ENCODE data around the gene PGAP6. TPM values are rescaled to one million over a fixed set of nuclear protein-coding genes. Genes with fewer than 3 reads are reported as not detected.

PGAP6 gene
- total RNA-seq, 1 experiment from 2014 or later, result 34.2 TPM

- Histone ChIP-seq H3K27me3 (no peaks in the 10 kb centered on the region), H3K4me3 (no peak overlapping the region), H3K36me3 (peaks cover 23% of the 10 kb centered on the region), H3K9me3 (no peaks in the 10 kb centered on the region)
- no peak for DNase-seq
These were observed 7.2 kb downstream of the PGAP6 start for GRCh38 chr16:374616-374926.

GRCh38 chr16:373848-374615, 7.7 kb downstream of the PGAP6 start:
- H3K9me3 ChIP-seq, result no peaks in the 10 kb centered on the region
- peaks cover 28% of the 10 kb centered on the region for H3K36me3 ChIP-seq
- DNase-seq, result no peak
- no peaks in the 10 kb centered on the region for H3K27me3 ChIP-seq
- H3K4me3 ChIP-seq, result no peak overlapping the region

GRCh38 chr16:373020-373598, 8.7 kb downstream of the PGAP6 start:
- Histone ChIP-seq H3K27me3 (no peaks in the 10 kb centered on the region), H3K9me3 (no peaks in the 10 kb centered on the region), H3K4me3 (no peak overlapping the region), H3K36me3 (peaks cover 37% of the 10 kb centered on the region)
- no peak for DNase-seq

GRCh38 chr16:372302-372983, 9.3 kb downstream of the PGAP6 start:
- H3K36me3 ChIP-seq, result peaks cover 42% of the 10 kb centered on the region
- DNase-seq, result no peak

GRCh38 chr16:371515-372301, 10.1 kb downstream of the PGAP6 start:
- peaks cover 46% of the 10 kb centered on the region for H3K36me3 ChIP-seq
- no peaks in the 10 kb centered on the region for H3K27me3 ChIP-seq
- no peak overlapping the region for H3K4me3 ChIP-seq
- no peak for DNase-seq
- H3K9me3 ChIP-seq, result no peaks in the 10 kb centered on the region

More at GRCh38 chr16:372302-372983, 9.3 kb downstream of the PGAP6 start:
- H3K9me3 ChIP-seq, result no peaks in the 10 kb centered on the region
- H3K4me3 ChIP-seq, result no peak overlapping the region
- no peaks in the 10 kb centered on the region for H3K27me3 ChIP-seq

- peak overlapping the region; percentile 29 for H3K4me3 ChIP-seq
- peaks cover 50% of the 10 kb centered on the region for H3K36me3 ChIP-seq
- no peak for DNase-seq
- no peaks in the 10 kb centered on the region for H3K9me3 ChIP-seq
- H3K27me3 ChIP-seq, result no peaks in the 10 kb centered on the region
These were observed 10.7 kb downstream of the PGAP6 start for GRCh38 chr16:370979-371514.

- H3K4me3 ChIP-seq, result peak within 1 kb of the TSS; percentile 29
- peaks cover 47% of the 10 kb centered on the region for H3K36me3 ChIP-seq
- no peaks in the 10 kb centered on the region for H3K27me3 ChIP-seq
- H3K9me3 ChIP-seq, result no peaks in the 10 kb centered on the region
- peak; percentile 96 for DNase-seq
These were observed 11.3 kb downstream of the PGAP6 start, which contains the start of gene MRPL28 for GRCh38 chr16:370443-370842. Gene MRPL28, minus strand, starts transcription at chr16:370538. Its CDS starts 320 bp downstream, at chr16:370218.

GRCh38 chr16:369866-370436, 11.8 kb downstream of the PGAP6 start:
- peak overlapping the region; percentile 26 for H3K4me3 ChIP-seq
- no peaks in the 10 kb centered on the region for H3K27me3 ChIP-seq
- no peak for DNase-seq
- peaks cover 46% of the 10 kb centered on the region for H3K36me3 ChIP-seq
- no peaks in the 10 kb centered on the region for H3K9me3 ChIP-seq

GRCh38 chr16:369275-369865, 12.4 kb downstream of the PGAP6 start:
- Histone ChIP-seq H3K4me3 (peak overlapping the region; percentile 26), H3K9me3 (no peaks in the 10 kb centered on the region), H3K27me3 (no peaks in the 10 kb centered on the region), H3K36me3 (peaks cover 41% of the 10 kb centered on the region)
- no peak for DNase-seq

GRCh38 chr16:368388-369158, 13.2 kb downstream of the PGAP6 start:
- no peak overlapping the region for H3K4me3 ChIP-seq
- H3K9me3 ChIP-seq, result no peaks in the 10 kb centered on the region
- no peak for DNase-seq
- H3K27me3 ChIP-seq, result no peaks in the 10 kb centered on the region
- peaks cover 35% of the 10 kb centered on the region for H3K36me3 ChIP-seq

GRCh38 chr16:367333-367903, 14.4 kb downstream of the PGAP6 start:
- DNase-seq, result no peak
- H3K4me3 ChIP-seq, result no peak overlapping the region
- no peaks in the 10 kb centered on the region for H3K27me3 ChIP-seq
- H3K36me3 ChIP-seq, result peaks cover 35% of the 10 kb centered on the region
- no peaks in the 10 kb centered on the region for H3K9me3 ChIP-seq

- H3K4me3 ChIP-seq, result no peak overlapping the region
- no peaks in the 10 kb centered on the region for H3K9me3 ChIP-seq
- DNase-seq, result no peak
- no peaks in the 10 kb centered on the region for H3K27me3 ChIP-seq
- H3K36me3 ChIP-seq, result peaks cover 35% of the 10 kb centered on the region
These were observed 15.3 kb downstream of the PGAP6 start for GRCh38 chr16:366476-366875.

- H3K36me3 ChIP-seq, result peaks cover 32% of the 10 kb centered on the region
- no peaks in the 10 kb centered on the region for H3K9me3 ChIP-seq
- no peak for DNase-seq
- H3K27me3 ChIP-seq, result no peaks in the 10 kb centered on the region
- H3K4me3 ChIP-seq, result no peak overlapping the region
These were observed 16.9 kb downstream of the PGAP6 start for GRCh38 chr16:364595-365491.

- no peak overlapping the region for H3K4me3 ChIP-seq
- no peaks in the 10 kb centered on the region for H3K9me3 ChIP-seq
- peaks cover 24% of the 10 kb centered on the region for H3K36me3 ChIP-seq
- DNase-seq, result no peak
- no peaks in the 10 kb centered on the region for H3K27me3 ChIP-seq
These were observed 17.9 kb downstream of the PGAP6 start for GRCh38 chr16:363766-364490.

Measured in MG63 (cell line).